ENCODE data around the gene TNC.

Gene TNC

GRCh38 chr9:115093520-115093919 is 24.4 kb downstream of the TNC start:
- DNase-seq, result no peak

GRCh38 chr9:115090486-115090885 is 27.5 kb downstream of the TNC start:
- DNase-seq, result no peak

GRCh38 chr9:115088860-115089259 is 29.1 kb downstream of the TNC start:
- no peak for DNase-seq

GRCh38 chr9:115086886-115087285 is 31.1 kb downstream of the TNC start:
- no peak for DNase-seq

- no peak for DNase-seq
Measured at GRCh38 chr9:115086461-115086860, 31.5 kb downstream of the TNC start.

GRCh38 chr9:115085773-115086377 is 32.1 kb downstream of the TNC start:
- DNase-seq, result no peak

GRCh38 chr9:115084709-115085108 is 33.2 kb downstream of the TNC start:
- no peak for DNase-seq

- DNase-seq, result no peak
Measured at GRCh38 chr9:115084157-115084556, 33.8 kb downstream of the TNC start.

GRCh38 chr9:115080242-115080641 is 37.7 kb downstream of the TNC start:
- DNase-seq, result no peak

GRCh38 chr9:115079156-115079555 is 38.8 kb downstream of the TNC start:
- no peak for DNase-seq

GRCh38 chr9:115073456-115073855 is 44.5 kb downstream of the TNC start:
- DNase-seq, result no peak

- no peak for DNase-seq
Measured at GRCh38 chr9:115071176-115071575, 46.8 kb downstream of the TNC start.

- DNase-seq, result no peak
Measured at GRCh38 chr9:115069771-115070170, 48.2 kb downstream of the TNC start.

GRCh38 chr9:115069302-115069701 is 48.7 kb downstream of the TNC start:
- no peak for DNase-seq

GRCh38 chr9:115068031-115068430 is 49.9 kb downstream of the TNC start:
- no peak for DNase-seq

GRCh38 chr9:115063058-115063845 is 54.7 kb downstream of the TNC start:
- no peak for DNase-seq

- DNase-seq, result no peak
Measured at GRCh38 chr9:115058684-115059315, 59.2 kb downstream of the TNC start.

GRCh38 chr9:115058175-115058574 is 59.8 kb downstream of the TNC start:
- no peak for DNase-seq

GRCh38 chr9:115057559-115057958 is 60.4 kb downstream of the TNC start:
- no peak for DNase-seq

GRCh38 chr9:115050002-115050490 is 67.9 kb downstream of the TNC start:
- DNase-seq, result no peak

GRCh38 chr9:115046824-115047223 is 71.1 kb downstream of the TNC start:
- DNase-seq, result no peak

- no peak for DNase-seq
Measured at GRCh38 chr9:115046199-115046598, 71.8 kb downstream of the TNC start.

- DNase-seq, result no peak
Measured at GRCh38 chr9:115043632-115044031, 74.3 kb downstream of the TNC start.

Data from NCI-H748 treated with DMSO at 0.1 percent for 48 hours (cell line).